Measurements from ENCODE around the gene LRRC8B. TPM values are rescaled to one million over a fixed set of nuclear protein-coding genes. Genes with fewer than 3 reads are reported as not detected.

The LRRC8B gene
- total RNA-seq, 6 experiments from 2014 or later: 0.07 to 0.57 (median 0.15) TPM

DNA sequence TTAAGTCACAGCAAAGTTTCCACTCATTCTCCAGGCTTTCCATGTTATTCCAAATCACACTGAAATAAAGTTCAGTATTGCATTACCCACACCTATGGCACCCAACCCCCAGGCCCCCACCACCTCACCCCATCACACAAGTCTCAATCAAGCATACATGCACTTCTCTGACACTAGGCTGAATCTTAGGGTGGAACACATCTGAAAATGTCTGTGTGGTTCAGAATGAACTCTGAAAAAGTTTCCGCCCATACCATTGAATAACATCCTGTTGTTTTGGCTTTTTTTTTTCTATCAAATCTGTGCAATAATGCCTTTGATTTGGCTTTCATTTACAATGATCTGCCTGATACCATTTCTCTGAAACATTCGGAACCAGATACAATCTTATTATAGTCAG, 82.5 kb downstream of the LRRC8B start:
- DNase-seq: no peak
- H3K9me3 Mint-ChIP-seq: no peaks in the 10 kb centered on the region
- no peak overlapping the region for H3K4me3 Mint-ChIP-seq
- H3K27me3 Mint-ChIP-seq (ENCODE audit: insufficient read depth): peaks cover 6% of the 10 kb centered on the region; the same call in 1 of the 2 replicates
- TF ChIP-seq, protein P1, sequence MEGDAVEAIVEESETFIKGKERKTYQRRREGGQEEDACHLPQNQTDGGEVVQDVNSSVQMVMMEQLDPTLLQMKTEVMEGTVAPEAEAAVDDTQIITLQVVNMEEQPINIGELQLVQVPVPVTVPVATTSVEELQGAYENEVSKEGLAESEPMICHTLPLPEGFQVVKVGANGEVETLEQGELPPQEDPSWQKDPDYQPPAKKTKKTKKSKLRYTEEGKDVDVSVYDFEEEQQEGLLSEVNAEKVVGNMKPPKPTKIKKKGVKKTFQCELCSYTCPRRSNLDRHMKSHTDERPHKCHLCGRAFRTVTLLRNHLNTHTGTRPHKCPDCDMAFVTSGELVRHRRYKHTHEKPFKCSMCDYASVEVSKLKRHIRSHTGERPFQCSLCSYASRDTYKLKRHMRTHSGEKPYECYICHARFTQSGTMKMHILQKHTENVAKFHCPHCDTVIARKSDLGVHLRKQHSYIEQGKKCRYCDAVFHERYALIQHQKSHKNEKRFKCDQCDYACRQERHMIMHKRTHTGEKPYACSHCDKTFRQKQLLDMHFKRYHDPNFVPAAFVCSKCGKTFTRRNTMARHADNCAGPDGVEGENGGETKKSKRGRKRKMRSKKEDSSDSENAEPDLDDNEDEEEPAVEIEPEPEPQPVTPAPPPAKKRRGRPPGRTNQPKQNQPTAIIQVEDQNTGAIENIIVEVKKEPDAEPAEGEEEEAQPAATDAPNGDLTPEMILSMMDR (IDR thresholded peaks at IDR 0.05): no peak
- peaks cover 35% of the 10 kb centered on the region for H3K4me1 Mint-ChIP-seq (ENCODE audit: low read depth)
- H3K27ac Mint-ChIP-seq: no peak overlapping the region
- H3K36me3 Mint-ChIP-seq (ENCODE audit: low read depth): no peaks in the 10 kb centered on the region

DNA sequence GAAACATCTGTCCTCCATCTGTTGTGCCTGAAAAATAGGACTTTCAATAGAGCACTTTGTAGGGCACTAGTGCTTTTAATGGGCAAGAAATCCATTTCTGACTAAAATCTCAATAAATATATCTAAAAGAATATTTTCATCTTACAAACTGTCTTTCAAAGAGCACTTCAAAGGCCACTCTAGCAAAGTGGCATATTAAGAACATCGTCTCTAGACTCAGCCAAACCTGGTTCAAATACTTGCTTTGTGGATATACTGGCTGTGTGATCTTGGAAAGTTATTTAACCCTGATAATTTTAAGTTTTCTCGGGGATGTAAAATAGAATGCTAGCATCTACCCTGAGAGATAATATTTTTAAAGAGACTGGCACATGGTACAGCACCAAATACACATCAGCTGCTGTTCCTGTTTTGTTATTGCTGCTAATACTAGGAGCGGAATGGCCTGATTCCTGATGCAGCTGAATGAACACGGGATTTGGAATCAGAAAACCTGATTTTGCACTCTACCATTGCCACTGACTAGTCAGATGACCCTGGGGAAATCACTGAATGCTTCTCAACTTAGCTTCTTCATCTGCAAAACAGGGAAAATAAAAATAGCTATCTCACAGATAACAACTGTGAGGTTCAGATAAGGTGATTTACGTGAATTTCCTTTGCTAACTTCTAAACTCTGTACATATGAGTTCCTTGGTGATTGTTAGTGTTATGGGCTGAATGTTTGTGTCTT, 83.1 kb downstream of the LRRC8B start:
- Mint-ChIP-seq H3K9me3 (no peaks in the 10 kb centered on the region), H3K36me3 (ENCODE audit: low read depth) (no peaks in the 10 kb centered on the region), H3K4me1 (ENCODE audit: low read depth) (peaks cover 35% of the 10 kb centered on the region), H3K4me3 (no peak overlapping the region), H3K27ac (no peak overlapping the region), H3K27me3 (ENCODE audit: insufficient read depth) (peaks cover 6% of the 10 kb centered on the region; the same call in 1 of the 2 replicates)
- TF ChIP-seq, protein P1 (IDR thresholded peaks at IDR 0.05): no peak
- no peak for DNase-seq

DNA sequence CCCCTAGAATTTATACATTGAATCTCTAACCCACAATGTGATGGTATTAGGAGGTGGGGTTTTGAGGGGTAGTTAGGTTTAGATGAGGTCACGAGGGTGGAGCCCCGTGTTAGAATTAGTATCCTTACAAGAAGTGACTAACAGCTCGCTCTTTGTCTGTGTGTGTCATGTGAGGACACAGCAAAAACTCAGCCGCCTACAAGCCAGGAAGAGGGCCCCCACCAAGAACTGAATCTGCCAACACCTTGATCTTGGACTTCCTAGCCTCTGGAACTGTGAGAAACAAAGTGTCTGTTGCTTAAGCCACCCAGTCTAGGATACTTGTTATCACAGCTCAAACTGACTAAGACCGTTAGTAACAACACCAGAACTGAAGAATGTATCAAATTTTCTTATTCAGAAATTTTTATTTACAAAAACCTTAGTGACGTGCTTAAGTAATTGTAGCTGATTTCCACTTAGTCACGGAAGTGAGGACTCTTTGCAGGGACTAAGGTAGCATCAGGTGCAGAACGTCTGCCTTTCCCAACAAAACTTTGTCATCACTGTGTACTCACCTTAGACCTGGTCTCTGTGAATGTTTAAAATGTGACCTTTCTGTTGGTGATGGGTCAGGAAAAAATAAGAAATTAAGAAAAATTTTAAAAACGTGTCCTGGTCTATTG, 83.8 kb downstream of the LRRC8B start:
- no peak overlapping the region for H3K27ac Mint-ChIP-seq
- no peaks in the 10 kb centered on the region for H3K36me3 Mint-ChIP-seq (ENCODE audit: low read depth)
- no peak overlapping the region for H3K4me3 Mint-ChIP-seq
- H3K27me3 Mint-ChIP-seq (ENCODE audit: insufficient read depth): peaks cover 6% of the 10 kb centered on the region; the same call in 1 of the 2 replicates
- TF ChIP-seq, protein P1 (IDR thresholded peaks at IDR 0.05): no peak
- no peaks in the 10 kb centered on the region for H3K9me3 Mint-ChIP-seq
- H3K4me1 Mint-ChIP-seq (ENCODE audit: low read depth): peaks cover 33% of the 10 kb centered on the region
- no peak for DNase-seq

DNA sequence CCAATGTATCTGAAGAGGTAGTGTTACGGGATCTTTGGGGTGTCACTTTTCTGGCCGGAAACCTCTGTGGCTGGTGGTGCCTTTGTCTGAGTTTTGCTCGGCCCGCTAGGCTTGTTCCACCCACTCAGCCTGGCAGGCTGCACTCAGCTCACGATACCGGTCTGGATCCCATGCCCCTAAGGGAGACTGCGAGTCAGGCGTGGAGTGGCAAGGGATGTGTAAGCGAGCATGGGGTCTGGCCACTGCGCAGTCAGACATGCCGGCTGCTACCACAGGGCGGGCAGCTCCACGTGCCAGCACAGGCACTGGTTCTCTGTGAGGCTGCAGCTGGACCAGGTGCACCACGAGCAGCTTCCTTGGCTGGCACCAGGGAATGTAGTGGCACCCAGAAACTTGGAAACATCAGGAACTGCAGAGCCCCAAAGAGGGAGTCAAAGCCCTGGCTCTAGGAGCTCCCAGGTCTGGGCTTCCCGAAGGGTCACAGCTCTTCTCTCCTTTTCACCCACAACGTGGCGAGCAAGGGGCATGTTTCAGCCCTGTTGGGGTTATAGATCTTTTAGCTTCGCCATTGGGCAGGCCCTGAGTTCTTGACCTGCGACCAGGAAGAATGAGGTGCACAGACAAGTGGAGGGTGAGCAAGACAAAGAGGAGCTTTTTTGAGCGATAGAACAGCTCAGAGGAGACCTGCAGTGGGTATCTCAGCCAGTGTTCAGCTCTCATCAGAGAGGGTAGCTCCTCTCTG, 84.5 kb downstream of the LRRC8B start:
- no peaks in the 10 kb centered on the region for H3K36me3 Mint-ChIP-seq (ENCODE audit: low read depth)
- peaks cover 26% of the 10 kb centered on the region for H3K4me1 Mint-ChIP-seq (ENCODE audit: low read depth)
- TF ChIP-seq, protein P1 (IDR thresholded peaks at IDR 0.05): no peak
- H3K9me3 Mint-ChIP-seq: no peaks in the 10 kb centered on the region
- DNase-seq: no peak
- H3K27ac Mint-ChIP-seq: no peak overlapping the region
- no peak overlapping the region for H3K4me3 Mint-ChIP-seq
- H3K27me3 Mint-ChIP-seq (ENCODE audit: insufficient read depth): peaks cover 9% of the 10 kb centered on the region

DNA sequence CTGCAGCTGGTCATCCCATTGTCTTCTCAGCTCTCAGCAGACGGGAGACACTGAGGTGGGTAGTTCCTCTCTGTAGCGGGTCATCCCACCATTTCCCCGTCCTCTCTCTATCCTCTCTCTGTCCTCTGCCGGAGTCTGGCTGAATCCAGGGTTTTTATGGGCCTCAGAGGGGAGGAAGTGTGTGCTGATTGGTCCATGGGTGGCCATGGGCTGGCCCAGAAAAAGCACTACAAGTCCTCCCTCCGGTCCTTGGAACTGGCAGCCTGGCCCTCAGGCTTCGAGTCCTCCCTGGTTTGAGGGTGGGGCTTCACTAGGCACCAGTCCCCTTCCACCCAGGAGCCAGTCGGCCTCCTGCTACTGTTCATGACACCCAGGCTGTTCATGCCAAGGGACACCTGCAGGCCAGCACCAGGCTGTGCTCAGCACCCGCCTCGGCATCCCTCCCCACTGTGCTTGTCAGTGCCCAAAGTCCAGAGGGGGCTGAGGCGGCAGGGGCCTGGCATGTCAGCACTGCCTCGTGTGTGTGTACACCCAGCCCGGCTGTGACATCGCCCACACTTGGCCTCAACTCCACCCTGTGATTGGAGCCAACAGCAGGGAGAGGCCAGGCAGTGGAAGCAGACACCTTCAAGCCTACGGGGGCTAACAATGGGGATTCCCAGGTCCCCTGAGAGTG, 85.3 kb downstream of the LRRC8B start:
- Mint-ChIP-seq H3K27ac (no peak overlapping the region), H3K27me3 (ENCODE audit: insufficient read depth) (peaks cover 12% of the 10 kb centered on the region), H3K9me3 (no peaks in the 10 kb centered on the region), H3K4me1 (ENCODE audit: low read depth) (peaks cover 18% of the 10 kb centered on the region), H3K36me3 (ENCODE audit: low read depth) (no peaks in the 10 kb centered on the region), H3K4me3 (no peak overlapping the region)
- DNase-seq: no peak
- TF ChIP-seq, protein P1 (IDR thresholded peaks at IDR 0.05): no peak
